SK-N-SH treated with all-trans-retinoic acid at 6 μM for 48 hours (cell line): ENCODE data around the gene SIRT1.

ENCODE experiments used
- ARNTL ChIP-seq: fragments of 450-650 bp; formaldehyde crosslinking; IDR thresholded peaks from 2 replicates; pipeline ENCODE4 v1.5.0; 2020; ENCODE audit warnings: low read depth, mild to moderate bottlenecking, moderate library complexity, borderline replicate concordance
- CREB5 ChIP-seq: fragments of 250-450 bp; sonication (Bioruptor Pico); IDR thresholded peaks from 2 replicates; pipeline ENCODE4 v1.5.1; 2020; ENCODE audit warnings: low read depth, mild to moderate bottlenecking, moderate library complexity
- CSDC2 ChIP-seq: fragments of 250-450 bp; sonication (Bioruptor Pico); IDR thresholded peaks from 2 replicates; pipeline ENCODE4 v1.5.0; 2020; ENCODE audit warnings: mild to moderate bottlenecking, moderate library complexity
- PATZ1 ChIP-seq: fragments of 250-450 bp; sonication (Bioruptor Pico); IDR thresholded peaks from 2 replicates; pipeline ENCODE4 v1.8.0; 2020; ENCODE audit warnings: mild to moderate bottlenecking, moderate library complexity, borderline replicate concordance
- PPARA ChIP-seq: fragments of 250-450 bp; sonication (Bioruptor Pico); IDR thresholded peaks from 2 replicates; pipeline ENCODE4 v1.5.0; 2020; ENCODE audit warnings: mild to moderate bottlenecking, borderline replicate concordance
- RARB ChIP-seq: fragments of 250-450 bp; sonication (Bioruptor Pico); IDR thresholded peaks from 2 replicates; pipeline ENCODE4 v1.8.0; 2021; ENCODE audit warnings: mild to moderate bottlenecking, moderate library complexity
- ZFP30 ChIP-seq: fragments of 450-650 bp; formaldehyde crosslinking; IDR thresholded peaks from 2 replicates; pipeline ENCODE4 v1.5.0; 2022; ENCODE audit warnings: mild to moderate bottlenecking, moderate library complexity

GRCh38 chr10:67912331-67912946 lies 28.0 kb downstream of the SIRT1 start:
- TF ChIP-seq CSDC2 (CRISPR knock-in tag) (no peak), CREB5 (CRISPR knock-in tag) (no peak), PPARA (CRISPR knock-in tag) (no peak), PATZ1 (CRISPR knock-in tag) (no peak), ARNTL (no peak), RARB (CRISPR knock-in tag) (no peak), ZFP30 (no peak)
